Spinal cord (tissue), 10 donors: ENCODE results near the gene AGBL1. TPM values are rescaled to one million over a fixed set of nuclear protein-coding genes. Genes with fewer than 3 reads are reported as not detected.

Experiments used
- DNase-seq, 6 donors: peaks; one replicate each; pipeline versions ENCODE4 v3.0.0 to v3.0.0-alpha.2; 2013 to 2015; ENCODE audit warnings: low spot score in 6 of 6, low read depth in 4 of 6
- H3K27ac ChIP-seq: one replicate; pipeline ENCODE4 v1.5.1; 2013; ENCODE audit warnings: low read depth, low read length, control low read depth
- H3K27me3 ChIP-seq: one replicate; pipeline ENCODE4 v1.6.1; 2013; ENCODE audit warnings: low read length; ENCODE audit not compliant: control insufficient read depth, insufficient read depth
- H3K36me3 ChIP-seq: one replicate; pipeline ENCODE4 v1.6.1; 2013; ENCODE audit warnings: low read length; ENCODE audit not compliant: control insufficient read depth, insufficient read depth
- H3K4me1 ChIP-seq: one replicate; pipeline ENCODE4 v1.6.1; 2013; ENCODE audit warnings: low read length; ENCODE audit not compliant: control insufficient read depth, insufficient read depth
- H3K4me3 ChIP-seq: one replicate; pipeline ENCODE4 v1.5.1; 2013; ENCODE audit warnings: low read depth, low read length, control low read depth
- H3K9me3 ChIP-seq: one replicate; pipeline ENCODE4 v1.6.1; 2013; ENCODE audit warnings: low read length; ENCODE audit not compliant: control insufficient read depth, insufficient read depth
- WGBS: methylation state at CpG from one replicate; pipeline ENCODE4 v1.1.5; 2013; ENCODE audit warnings: missing lambda C conversion rate; ENCODE audit not compliant: insufficient coverage; 5-methylcytosine and 5-hydroxymethylcytosine counted together
- polyA plus RNA-seq, 2 donors: library from polyadenylated mRNA; unstranded; fragments of 120-200 nt; gene quantifications; one replicate each; pipeline ENCODE4 v1.2.1, GENCODE V29; 2013; ENCODE audit not compliant: insufficient read length in 2 of 2
- total RNA-seq, 2 donors: library from RNA; depleted of rRNA in 1 of 2; stranded (reverse); fragments of 120-200 nt in 1 of 2; fragments of >200 nt in 1 of 2; gene quantifications; one replicate each; pipeline versions ENCODE4 v1.2.3 to v1.2.4, GENCODE V29; 2013 to 2014
- donor health status: healthy.

AGBL1 gene
- total and polyA plus RNA-seq, 4 donors, result 0.33 to 1.1 (median 0.45) TPM

DNA sequence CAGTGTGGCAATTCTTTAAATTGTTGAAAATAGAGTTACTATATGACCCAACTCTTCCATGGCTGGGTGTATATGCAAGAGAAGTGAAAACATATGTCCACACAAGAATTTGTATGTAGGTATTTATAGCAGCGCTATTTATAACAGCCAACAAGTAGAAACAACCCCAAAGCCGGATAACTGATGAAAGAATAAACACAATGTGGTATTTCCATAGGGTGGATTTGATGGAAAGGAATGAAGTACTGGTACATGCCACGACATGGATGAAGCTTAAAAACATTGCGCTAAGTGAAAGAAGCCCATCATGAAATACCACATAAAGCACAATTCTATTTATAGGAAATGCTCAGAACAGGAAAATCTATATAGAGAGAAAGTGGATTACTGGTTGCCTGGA lies 554.5 kb downstream of the AGBL1 start:
- no CpG with 5 or more reads among the region's 4 CpGs for WGBS
- Histone ChIP-seq H3K27ac (no peak overlapping the region), H3K4me1 (no peaks in the 10 kb centered on the region), H3K27me3 (no peaks in the 10 kb centered on the region), H3K9me3 (no peaks in the 10 kb centered on the region), H3K4me3 (no peak overlapping the region), H3K36me3 (no peaks in the 10 kb centered on the region)
- DNase-seq, result no peak

DNA sequence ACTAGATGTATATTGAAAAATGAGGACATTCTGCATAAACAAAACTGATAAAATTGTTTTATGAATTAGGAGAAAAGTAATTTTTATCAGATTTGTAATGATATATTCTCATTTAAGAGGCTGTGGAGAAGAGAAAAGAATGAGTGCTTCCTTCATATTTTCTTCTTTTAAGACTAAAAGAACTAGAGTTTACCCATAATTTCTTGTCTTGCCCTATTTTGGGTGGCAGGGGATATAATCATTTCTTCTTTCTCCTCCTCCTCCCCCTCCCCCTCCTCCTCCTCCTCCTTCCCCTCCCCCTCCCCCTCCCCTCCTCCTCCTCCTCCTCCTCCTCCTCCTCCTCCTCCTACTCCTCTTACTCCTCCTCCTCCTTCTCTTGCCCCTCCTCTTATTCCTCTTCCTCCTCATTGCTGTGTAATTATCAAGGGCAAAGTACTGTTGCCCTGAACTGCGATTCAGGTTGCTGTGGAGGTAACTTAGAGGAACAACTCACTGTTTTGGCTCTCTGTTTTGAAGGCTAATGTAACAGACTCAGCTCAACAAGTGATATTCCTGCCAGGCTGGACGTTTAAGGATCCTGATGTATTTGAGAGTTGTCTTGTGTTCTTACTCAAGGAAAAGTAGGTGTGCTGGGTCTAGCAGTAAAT lies 555.4 kb downstream of the AGBL1 start:
- WGBS, result no CpG with 5 or more reads among the region's 2 CpGs
- Histone ChIP-seq H3K27ac (no peak overlapping the region), H3K36me3 (no peaks in the 10 kb centered on the region), H3K4me1 (no peaks in the 10 kb centered on the region), H3K4me3 (no peak overlapping the region), H3K27me3 (no peaks in the 10 kb centered on the region), H3K9me3 (no peaks in the 10 kb centered on the region)
- DNase-seq, result no peak

DNA sequence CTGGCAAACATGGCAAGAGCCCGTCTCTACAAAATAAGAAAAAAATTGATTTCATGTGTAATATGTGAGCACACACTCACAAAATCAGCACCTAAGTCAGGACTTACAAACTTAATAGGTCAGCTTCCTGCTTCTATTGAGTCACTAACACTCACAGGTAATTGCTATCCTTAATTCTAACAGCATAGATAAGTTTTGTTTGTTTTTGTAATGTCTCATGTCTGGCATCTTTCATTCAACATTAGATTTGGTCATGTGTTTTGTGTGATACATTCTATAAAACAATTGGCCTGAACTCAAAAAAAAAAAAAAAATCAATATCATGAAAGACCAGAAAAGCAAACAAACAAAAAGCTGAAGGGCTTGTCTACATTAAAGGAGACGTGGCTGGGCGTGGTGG lies 564.7 kb downstream of the AGBL1 start:
- WGBS, result no CpG with 5 or more reads among the region's 3 CpGs
- H3K27me3 ChIP-seq, result no peaks in the 10 kb centered on the region
- DNase-seq, result no peak
- no peaks in the 10 kb centered on the region for H3K36me3 ChIP-seq
- no peak overlapping the region for H3K27ac ChIP-seq
- H3K4me1 ChIP-seq, result no peaks in the 10 kb centered on the region
- H3K4me3 ChIP-seq, result no peak overlapping the region
- no peaks in the 10 kb centered on the region for H3K9me3 ChIP-seq

DNA sequence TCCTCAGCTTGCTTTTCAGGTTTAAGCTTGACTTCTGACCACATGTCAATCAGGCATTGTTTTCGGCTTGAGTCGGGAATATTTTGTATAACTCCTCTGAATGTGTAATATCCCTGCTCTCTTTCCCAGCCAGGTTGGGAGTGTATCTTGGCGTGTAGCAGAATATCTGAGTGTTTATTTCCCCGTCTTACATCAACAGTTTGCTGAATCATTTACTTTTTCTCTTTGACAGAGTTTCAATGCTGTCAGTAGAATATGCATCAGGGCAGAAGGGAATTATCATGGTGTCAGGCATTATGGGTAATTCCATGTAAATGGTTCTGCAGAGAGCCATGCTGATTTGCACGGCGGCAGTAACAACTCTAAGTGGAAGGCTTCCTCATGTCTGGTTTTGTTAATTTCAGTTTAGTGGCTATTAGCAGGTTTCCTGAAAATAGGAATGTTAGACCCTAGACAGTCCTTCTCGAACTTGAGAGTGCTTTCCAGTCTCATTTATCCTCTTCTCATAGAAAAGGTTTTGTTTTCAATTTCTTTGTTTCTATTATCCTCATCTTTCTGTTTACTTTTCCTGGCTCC lies 566.3 kb downstream of the AGBL1 start:
- Histone ChIP-seq H3K36me3 (no peaks in the 10 kb centered on the region), H3K9me3 (no peaks in the 10 kb centered on the region), H3K27me3 (no peaks in the 10 kb centered on the region), H3K4me3 (no peak overlapping the region), H3K27ac (no peak overlapping the region), H3K4me1 (no peaks in the 10 kb centered on the region)
- peak in 2 of 6 donors; percentile 34 to 91 for DNase-seq
- WGBS, result 22% methylated on average over 2 of the region's 7 CpGs

DNA sequence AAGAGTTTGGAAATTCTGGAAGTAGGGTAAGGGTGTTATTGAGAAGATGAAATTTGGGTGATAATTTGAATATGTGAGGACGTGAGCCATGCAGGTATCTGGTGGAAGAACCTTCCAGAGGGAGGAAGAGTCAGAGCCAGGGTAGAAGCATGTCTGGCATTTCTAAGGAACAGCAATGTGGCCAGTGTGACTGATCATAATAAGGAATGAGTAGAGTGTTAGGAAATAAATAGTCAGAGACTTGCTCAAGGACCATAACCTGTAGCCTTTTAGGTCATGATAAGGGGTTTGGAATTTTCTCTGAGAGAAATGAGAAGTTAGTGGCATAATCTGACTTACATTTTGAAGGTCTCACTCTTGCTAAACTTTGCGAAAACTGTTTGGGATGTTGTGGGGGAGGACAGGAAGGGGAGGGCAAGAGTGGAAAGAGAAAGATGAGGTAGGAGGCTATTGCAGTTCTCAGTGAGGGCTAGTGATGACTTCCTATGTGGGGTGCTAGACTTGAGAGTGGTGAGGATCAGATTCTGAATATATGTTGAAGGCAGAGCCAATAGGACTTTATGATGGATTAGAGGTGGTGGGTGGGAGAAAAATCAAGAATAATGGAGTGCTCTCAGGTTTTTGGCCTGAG lies 568.3 kb downstream of the AGBL1 start:
- no peaks in the 10 kb centered on the region for H3K36me3 ChIP-seq
- no peak for DNase-seq
- no peaks in the 10 kb centered on the region for H3K4me1 ChIP-seq
- no peak overlapping the region for H3K27ac ChIP-seq
- no peaks in the 10 kb centered on the region for H3K27me3 ChIP-seq
- 96% methylated on average over 2 of the region's 2 CpGs for WGBS
- no peak overlapping the region for H3K4me3 ChIP-seq
- no peaks in the 10 kb centered on the region for H3K9me3 ChIP-seq

DNA sequence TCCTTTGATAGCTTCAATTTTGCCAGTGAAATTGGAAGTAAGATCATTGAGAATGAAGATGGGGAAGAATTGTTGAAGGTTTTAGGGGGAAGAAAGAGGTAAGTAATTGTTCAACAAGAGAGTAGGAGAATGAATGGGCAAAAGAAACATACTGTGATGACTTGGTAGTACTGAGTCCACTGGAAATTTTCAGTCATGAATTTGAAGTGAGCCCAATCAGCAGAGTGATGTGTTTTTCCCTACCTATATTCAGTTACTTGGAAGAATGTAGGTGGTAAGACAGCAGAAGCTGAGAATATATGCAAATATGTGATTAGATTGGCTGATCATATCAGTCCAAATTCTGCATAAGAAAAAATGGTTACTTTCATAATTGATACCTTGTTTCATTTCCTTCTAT lies 569.6 kb downstream of the AGBL1 start:
- H3K27me3 ChIP-seq, result no peaks in the 10 kb centered on the region
- DNase-seq, result no peak
- H3K4me3 ChIP-seq, result no peak overlapping the region
- no peaks in the 10 kb centered on the region for H3K4me1 ChIP-seq
- no peaks in the 10 kb centered on the region for H3K9me3 ChIP-seq
- H3K27ac ChIP-seq, result no peak overlapping the region
- no peaks in the 10 kb centered on the region for H3K36me3 ChIP-seq

DNA sequence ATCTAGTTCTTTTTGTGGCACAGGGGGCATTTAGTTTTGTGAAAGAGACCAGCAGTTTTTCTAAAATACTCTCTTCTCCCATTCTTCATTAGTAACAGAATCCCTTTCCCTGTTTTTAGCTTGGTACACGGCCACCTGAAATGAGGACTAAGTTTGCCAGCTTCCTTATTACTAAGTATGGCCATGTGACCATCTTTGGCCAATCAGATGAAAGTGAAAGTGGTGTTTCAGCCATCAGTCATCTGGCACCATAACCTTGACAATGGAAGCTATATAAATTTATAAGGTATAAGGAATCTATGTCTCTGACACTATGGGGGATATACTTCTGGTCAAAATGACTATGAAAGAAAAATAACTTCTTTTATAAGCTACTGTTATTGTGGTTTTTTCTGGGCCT lies 570.4 kb downstream of the AGBL1 start:
- no peak overlapping the region for H3K4me3 ChIP-seq
- no peak overlapping the region for H3K27ac ChIP-seq
- H3K36me3 ChIP-seq, result no peaks in the 10 kb centered on the region
- H3K4me1 ChIP-seq, result no peaks in the 10 kb centered on the region
- WGBS, result 100% methylated on average over 1 of the region's 1 CpG
- no peaks in the 10 kb centered on the region for H3K27me3 ChIP-seq
- no peak for DNase-seq
- no peaks in the 10 kb centered on the region for H3K9me3 ChIP-seq

DNA sequence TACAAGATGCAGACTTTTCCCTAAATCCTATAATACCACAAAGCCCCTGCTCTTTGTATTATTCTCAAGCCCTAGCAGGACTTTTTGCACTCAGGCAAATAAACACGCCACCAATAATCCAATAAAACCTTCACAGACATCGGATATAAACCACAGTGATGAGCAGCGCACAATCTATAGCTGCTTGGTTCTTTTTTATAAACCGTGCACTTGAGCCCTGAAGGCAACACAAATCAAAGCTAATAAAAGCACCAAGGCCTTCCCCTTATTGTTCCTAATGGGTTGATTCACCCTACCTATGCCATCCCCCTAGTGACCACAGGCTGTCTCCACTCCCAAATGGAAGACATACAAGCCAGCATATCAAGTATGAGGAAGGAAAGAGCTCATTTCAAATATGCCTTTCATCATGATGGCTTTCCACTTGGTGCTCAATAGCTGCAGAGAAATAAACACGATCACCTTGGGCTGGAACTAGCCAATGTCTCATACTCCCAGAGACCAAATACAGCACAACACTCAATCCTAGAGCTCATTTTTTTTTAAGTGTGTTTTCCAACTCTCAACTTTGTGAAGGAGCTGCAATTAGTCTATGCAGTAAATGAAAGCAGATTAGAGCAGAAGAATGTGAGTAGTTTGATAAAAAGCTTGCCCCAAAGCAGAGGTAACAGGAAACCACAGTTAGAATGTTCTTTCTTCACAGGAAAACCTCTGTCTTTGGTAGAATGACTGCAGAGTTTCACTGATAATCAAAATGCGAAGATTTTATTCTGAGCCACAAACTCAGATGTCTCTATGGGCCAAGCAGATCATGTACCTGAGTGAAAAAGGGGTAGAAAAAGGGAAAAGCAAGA lies 573.9 kb downstream of the AGBL1 start:
- DNase-seq, result no peak
- 79% methylated on average over 3 of the region's 6 CpGs for WGBS
- Histone ChIP-seq H3K9me3 (no peaks in the 10 kb centered on the region), H3K36me3 (no peaks in the 10 kb centered on the region), H3K27me3 (no peaks in the 10 kb centered on the region), H3K4me1 (no peaks in the 10 kb centered on the region), H3K27ac (no peak overlapping the region), H3K4me3 (no peak overlapping the region)

DNA sequence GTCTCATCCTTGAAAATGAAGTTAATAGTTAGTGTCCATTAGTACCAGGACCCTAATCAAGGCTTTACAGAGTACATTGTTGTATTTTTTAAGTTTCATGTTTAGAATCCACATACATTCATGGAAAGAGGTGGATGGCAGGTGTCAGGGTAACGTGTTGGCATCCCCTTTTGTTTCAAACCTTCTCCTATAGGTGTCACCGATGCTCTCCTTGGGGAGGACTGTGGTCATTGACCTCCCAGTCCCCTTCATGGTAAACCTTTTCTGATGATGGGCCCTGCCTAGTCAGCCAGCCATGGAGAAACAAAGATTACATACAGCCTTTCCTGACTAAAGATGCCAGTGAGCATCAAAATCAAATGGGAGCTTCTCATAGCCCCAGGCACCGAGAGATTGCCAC lies 574.8 kb downstream of the AGBL1 start:
- no peaks in the 10 kb centered on the region for H3K9me3 ChIP-seq
- no peaks in the 10 kb centered on the region for H3K36me3 ChIP-seq
- DNase-seq, result no peak
- WGBS, result 100% methylated on average over 1 of the region's 3 CpGs
- H3K27ac ChIP-seq, result no peak overlapping the region
- H3K4me3 ChIP-seq, result no peak overlapping the region
- H3K27me3 ChIP-seq, result no peaks in the 10 kb centered on the region
- H3K4me1 ChIP-seq, result no peaks in the 10 kb centered on the region
